Activated CD4-positive, alpha-beta memory T cell treated with anti-CD3 and anti-CD28 coated beads, Interleukin-2, amount 10 ng/mL, durations not matched to agents 7 days and 5 days (primary cell): ENCODE measurements around the gene HIF1AN. TPM values are rescaled to one million over a fixed set of nuclear protein-coding genes. Genes with fewer than 3 reads are reported as not detected.

Experiments
- CTCF ChIA-PET: fragments of 350-600 bp; sonication (Branson Sonifier 250); formaldehyde crosslinking; loops from one replicate; lab custom pipeline; 2021; ENCODE audit warnings: antibody characterized with exemption, inconsistent platforms; lab: Charles Lee
- POLR2A ChIA-PET: fragments of 350-600 bp; sonication (Branson Sonifier 250); formaldehyde crosslinking; loops from one replicate; lab custom pipeline; 2021; ENCODE audit warnings: antibody characterized with exemption; lab: Charles Lee
- DNase-seq: peaks from one replicate; pipeline ENCODE4 v3.0.0-alpha.2; 2020
- H3K27ac Mint-ChIP-seq: one replicate; pipeline ENCODE4 v1.8.0; 2021; ENCODE audit warnings: mild to moderate bottlenecking, mixed read lengths
- H3K27me3 Mint-ChIP-seq: one replicate; pipeline ENCODE4 v1.8.0; 2021; ENCODE audit warnings: mixed read lengths
- H3K36me3 Mint-ChIP-seq: one replicate; pipeline ENCODE4 v1.8.0; 2021; ENCODE audit warnings: low read depth, mixed read lengths
- H3K4me1 Mint-ChIP-seq: one replicate; pipeline ENCODE4 v1.8.0; 2021; ENCODE audit warnings: mixed read lengths
- H3K4me3 Mint-ChIP-seq: one replicate; pipeline ENCODE4 v1.8.0; 2021; ENCODE audit warnings: mild to moderate bottlenecking, mixed read lengths
- H3K9me3 Mint-ChIP-seq: one replicate; pipeline ENCODE4 v1.8.0; 2021; ENCODE audit warnings: mixed read lengths
- total RNA-seq, 2 experiments: library from RNA; stranded (reverse); gene quantifications; one replicate each; pipeline ENCODE4 v1.2.3, GENCODE V29; 2021

Gene HIF1AN
- total RNA-seq, 2 experiments from 2014 or later: 57.7 to 58.8 TPM

- no peak for DNase-seq
- no peaks in the 10 kb centered on the region for H3K27me3 Mint-ChIP-seq
- CTCF ChIA-PET: interaction anchor here (1.0 to 8.7 kb wide), 11 partner anchors 10 to 169 kb away, joined by 3 to 114 read pairs (median 31); partner anchors contain the start of gene HIF1AN
- H3K36me3 Mint-ChIP-seq: peaks cover 66% of the 10 kb centered on the region
- H3K27ac Mint-ChIP-seq: peak overlapping the region; percentile 94
- peaks cover 94% of the 10 kb centered on the region for H3K4me1 Mint-ChIP-seq
- POLR2A ChIA-PET: interaction anchor here (0.8 to 10.1 kb wide), 10 partner anchors 10 to 251 kb away, joined by 3 to 135 read pairs (median 54); partner anchors contain the start of genes BLOC1S2, HIF1AN, NDUFB8 and SCD
- H3K9me3 Mint-ChIP-seq: no peaks in the 10 kb centered on the region
- peak overlapping the region; percentile 80 for H3K4me3 Mint-ChIP-seq
These were observed 28.4 kb upstream of the HIF1AN start for GRCh38 chr10:100507357-100507732.

GRCh38 chr10:100508266-100508665 lies 27.5 kb upstream of the HIF1AN start:
- CTCF ChIA-PET: interaction anchor here (0.8 to 8.7 kb wide), 26 partner anchors 8 to 222 kb away, joined by 3 to 114 read pairs (median 8); partner anchors contain the start of genes BLOC1S2, HIF1AN, SCD and WNT8B
- POLR2A ChIA-PET: interaction anchor here (0.6 to 10.1 kb wide), 15 partner anchors 11 to 324 kb away, joined by 3 to 135 read pairs (median 29); partner anchors contain the start of genes BLOC1S2, HIF1AN, NDUFB8 and SCD

GRCh38 chr10:100508691-100509150 lies 27.0 kb upstream of the HIF1AN start:
- Mint-ChIP-seq H3K4me3 (peak overlapping the region; percentile 80), H3K27me3 (no peaks in the 10 kb centered on the region)
- POLR2A ChIA-PET: interaction anchor here (0.6 to 10.1 kb wide), 15 partner anchors 10 to 325 kb away, joined by 3 to 135 read pairs (median 29); partner anchors contain the start of genes BLOC1S2, HIF1AN, NDUFB8 and SCD

More at GRCh38 chr10:100508266-100508665, 27.5 kb upstream of the HIF1AN start:
- Mint-ChIP-seq H3K36me3 (peaks cover 66% of the 10 kb centered on the region), H3K4me1 (peaks cover 94% of the 10 kb centered on the region), H3K27ac (peak overlapping the region; percentile 94), H3K9me3 (no peaks in the 10 kb centered on the region), H3K4me3 (peak overlapping the region; percentile 80), H3K27me3 (no peaks in the 10 kb centered on the region)
- DNase-seq: no peak

GRCh38 chr10:100509241-100509840 lies 26.4 kb upstream of the HIF1AN start:
- Mint-ChIP-seq H3K4me3 (peak overlapping the region; percentile 80), H3K4me1 (peaks cover 88% of the 10 kb centered on the region), H3K36me3 (peaks cover 64% of the 10 kb centered on the region), H3K27ac (peak overlapping the region; percentile 94), H3K9me3 (no peaks in the 10 kb centered on the region), H3K27me3 (no peaks in the 10 kb centered on the region)
- ChIA-PET POLR2A (interaction anchor here (0.5 to 10.1 kb wide), 15 partner anchors 10 to 244 kb away, joined by 3 to 135 read pairs (median 29); partner anchors contain the start of genes BLOC1S2, HIF1AN, NDUFB8 and SCD), CTCF (interaction anchor here (0.6 to 8.7 kb wide), 28 partner anchors 8 to 223 kb away, joined by 3 to 114 read pairs (median 7); partner anchors contain the start of genes BLOC1S2, HIF1AN, NDUFB8 and SCD)
- DNase-seq: peak; percentile 85

More at GRCh38 chr10:100508691-100509150, 27.0 kb upstream of the HIF1AN start:
- no peaks in the 10 kb centered on the region for H3K9me3 Mint-ChIP-seq
- CTCF ChIA-PET: interaction anchor here (0.6 to 8.7 kb wide), 29 partner anchors 9 to 222 kb away, joined by 3 to 114 read pairs (median 7); partner anchors contain the start of genes BLOC1S2, HIF1AN, SCD and WNT8B
- DNase-seq: peak; percentile 62
- peak overlapping the region; percentile 94 for H3K27ac Mint-ChIP-seq
- H3K36me3 Mint-ChIP-seq: peaks cover 65% of the 10 kb centered on the region
- peaks cover 93% of the 10 kb centered on the region for H3K4me1 Mint-ChIP-seq

GRCh38 chr10:100510533-100511308 lies 25.0 kb upstream of the HIF1AN start:
- Mint-ChIP-seq H3K4me1 (peaks cover 78% of the 10 kb centered on the region), H3K27me3 (no peaks in the 10 kb centered on the region), H3K36me3 (peaks cover 57% of the 10 kb centered on the region), H3K27ac (peak overlapping the region; percentile 94), H3K9me3 (no peaks in the 10 kb centered on the region), H3K4me3 (peak overlapping the region; percentile 56)
- DNase-seq: peak; percentile 87
- ChIA-PET POLR2A (interaction anchor here (0.8 to 10.1 kb wide), 14 partner anchors 8 to 224 kb away, joined by 3 to 135 read pairs (median 30); partner anchors contain the start of genes BLOC1S2, HIF1AN, NDUFB8 and SCD), CTCF (interaction anchor here (0.6 to 8.7 kb wide), 17 partner anchors 7 to 225 kb away, joined by 3 to 114 read pairs (median 5); partner anchors contain the start of genes BLOC1S2, HIF1AN, NDUFB8 and SCD)

- Mint-ChIP-seq H3K9me3 (no peaks in the 10 kb centered on the region), H3K4me3 (no peak overlapping the region), H3K4me1 (peaks cover 62% of the 10 kb centered on the region), H3K27ac (no peak overlapping the region), H3K27me3 (no peaks in the 10 kb centered on the region), H3K36me3 (peaks cover 52% of the 10 kb centered on the region)
- ChIA-PET CTCF (interaction anchor here (1.5 to 5.6 kb wide), 4 partner anchors 12 to 178 kb away, joined by 7 to 117 read pairs (median 42); partner anchors contain the start of gene SCD), POLR2A (interaction anchor here (10.1 kb wide), 1 partner anchor 18 kb away, joined by 96 read pairs; no protein-coding TSS in a partner anchor)
- DNase-seq: no peak
These were observed 20.1 kb upstream of the HIF1AN start for GRCh38 chr10:100515612-100516011.

- Mint-ChIP-seq H3K27ac (no peak overlapping the region), H3K27me3 (no peaks in the 10 kb centered on the region), H3K9me3 (no peaks in the 10 kb centered on the region), H3K36me3 (peaks cover 51% of the 10 kb centered on the region), H3K4me1 (peaks cover 51% of the 10 kb centered on the region), H3K4me3 (no peak overlapping the region)
- ChIA-PET CTCF (interaction anchor here (0.9 to 5.6 kb wide), 9 partner anchors 9 to 179 kb away, joined by 3 to 117 read pairs (median 36); partner anchors contain the start of gene HIF1AN), POLR2A (interaction anchor here (1.1 to 5.9 kb wide), 2 partner anchors 8 to 84 kb away, joined by 3 to 103 read pairs; no protein-coding TSS in a partner anchor)
- no peak for DNase-seq
These were observed 18.9 kb upstream of the HIF1AN start for GRCh38 chr10:100516847-100517246.

- ChIA-PET POLR2A (interaction anchor here (0.9 to 5.9 kb wide), 13 partner anchors 9 to 170 kb away, joined by 3 to 103 read pairs (median 3); partner anchors contain the start of genes HIF1AN and NDUFB8), CTCF (interaction anchor here (0.6 to 5.6 kb wide), 38 partner anchors 8 to 1675 kb away, joined by 3 to 117 read pairs (median 4); partner anchors contain the start of genes HIF1AN and SCD)
- peaks cover 39% of the 10 kb centered on the region for H3K4me1 Mint-ChIP-seq
- peaks cover 45% of the 10 kb centered on the region for H3K36me3 Mint-ChIP-seq
- H3K4me3 Mint-ChIP-seq: no peak overlapping the region
- no peaks in the 10 kb centered on the region for H3K9me3 Mint-ChIP-seq
- H3K27me3 Mint-ChIP-seq: no peaks in the 10 kb centered on the region
- peak; percentile 71 for DNase-seq
- peak overlapping the region; percentile 37 for H3K27ac Mint-ChIP-seq
These were observed 16.9 kb upstream of the HIF1AN start for GRCh38 chr10:100518761-100519241.

- Mint-ChIP-seq H3K4me3 (no peak within 1 kb of the TSS), H3K36me3 (peaks cover 45% of the 10 kb centered on the region), H3K27me3 (no peaks in the 10 kb centered on the region), H3K27ac (peak within 1 kb of the TSS; percentile 37), H3K9me3 (no peaks in the 10 kb centered on the region), H3K4me1 (peaks cover 39% of the 10 kb centered on the region)
- ChIA-PET CTCF (interaction anchor here (0.6 to 9.6 kb wide), 32 partner anchors 8 to 1675 kb away, joined by 3 to 117 read pairs (median 6); partner anchors contain the start of gene HIF1AN), POLR2A (interaction anchor here (1.1 to 5.9 kb wide), 11 partner anchors 8 to 149 kb away, joined by 3 to 103 read pairs (median 4); partner anchors contain the start of genes HIF1AN and NDUFB8)
- DNase-seq: no peak
These were observed 16.3 kb upstream of the HIF1AN start, which contains the start of gene SEC31B for GRCh38 chr10:100519311-100520051. Gene SEC31B (minus strand): TSS chr10:100519861. CDS start chr10:100516952, 2,909 bp downstream.

GRCh38 chr10:100520811-100521210 lies 14.9 kb upstream of the HIF1AN start:
- Mint-ChIP-seq H3K4me1 (peaks cover 38% of the 10 kb centered on the region), H3K9me3 (no peaks in the 10 kb centered on the region), H3K36me3 (peaks cover 52% of the 10 kb centered on the region), H3K4me3 (no peak overlapping the region), H3K27me3 (no peaks in the 10 kb centered on the region), H3K27ac (no peak overlapping the region)
- ChIA-PET CTCF (interaction anchor here (0.7 to 9.6 kb wide), 7 partner anchors 10 to 182 kb away, joined by 3 to 117 read pairs (median 4); partner anchors contain the start of gene HIF1AN), POLR2A (interaction anchor here (0.9 to 5.9 kb wide), 4 partner anchors 9 to 161 kb away, joined by 3 to 103 read pairs (median 20); partner anchors contain the start of gene NDUFB8)
- no peak for DNase-seq
